HL-60 (cell line): ENCODE results near the gene CCNJL.
A peak's percentile ranks its signal among the peaks of the same experiment; 100 is the strongest.

ENCODE experiments used
- DNase-seq, 2 experiments: peaks; one replicate each; pipeline ENCODE4 v3.0.0-alpha.2; 2010 to 2020; ENCODE audit warnings: low read depth in 1 of 2, low spot score in 1 of 2
- H3K27ac ChIP-seq: fragments of 250-450 bp; sonication (Bioruptor Pico); replicated peaks from 2 replicates; pipeline ENCODE4 v1.5.1; 2020; ENCODE audit warnings: mild to moderate bottlenecking, moderate library complexity
- H3K27me3 ChIP-seq: fragments of 250-450 bp; sonication (Bioruptor Pico); 2 replicates; pipeline ENCODE4 v1.5.1; 2021; ENCODE audit warnings: mild to moderate bottlenecking, moderate library complexity; ENCODE audit not compliant: insufficient read depth, poor library complexity, severe bottlenecking
- H3K4me3 ChIP-seq: replicated peaks from 2 replicates; pipeline ENCODE4 v1.5.1; 2011; ENCODE audit warnings: mild to moderate bottlenecking, control low read depth, low read length; ENCODE audit not compliant: insufficient read depth
- CTCF ChIP-seq: IDR thresholded peaks from one replicate; pipeline ENCODE4 v1.5.1; 2011; ENCODE audit warnings: low read length, control low read depth, inconsistent platforms; ENCODE audit not compliant: insufficient read depth
- GABPA ChIP-seq: IDR thresholded peaks from 2 replicates; pipeline ENCODE4 v1.6.1; 2012; ENCODE audit warnings: low read depth
- POLR2AphosphoS5 ChIP-seq: IDR thresholded peaks from 2 replicates; pipeline ENCODE4 v1.6.1; 2012; ENCODE audit warnings: low read depth
- REST ChIP-seq: IDR thresholded peaks from 2 replicates; pipeline ENCODE4 v1.6.1; 2012; ENCODE audit warnings: low read depth; ENCODE audit not compliant: insufficient replicate concordance
- SPI1 ChIP-seq: IDR thresholded peaks from 2 replicates; pipeline ENCODE4 v1.6.1; 2012; ENCODE audit warnings: low read depth, mild to moderate bottlenecking, borderline replicate concordance

CCNJL gene

GRCh38 chr5:160270704-160271103, 41.7 kb downstream of the CCNJL start:
- Histone ChIP-seq H3K27ac (no peak overlapping the region), H3K27me3 (no peaks in the 10 kb centered on the region), H3K4me3 (no peak overlapping the region)
- no peak for DNase-seq
- TF ChIP-seq POLR2AphosphoS5, result no peak
- no peak for TF ChIP-seq SPI1
- TF ChIP-seq CTCF, result no peak
- no peak for TF ChIP-seq REST
- no peak for TF ChIP-seq GABPA

- no peak overlapping the region for H3K27ac ChIP-seq
- H3K4me3 ChIP-seq, result no peak overlapping the region
- H3K27me3 ChIP-seq, result no peaks in the 10 kb centered on the region
- TF ChIP-seq POLR2AphosphoS5 (peak; percentile 28; the same call in 1 of the 2 replicates), GABPA (no peak), SPI1 (peak; percentile 53; the same call in 1 of the 2 replicates)
- DNase-seq, result peak; percentile 88 to 93
These were observed 43.3 kb downstream of the CCNJL start for GRCh38 chr5:160269017-160269416.

GRCh38 chr5:160268121-160268520, 44.2 kb downstream of the CCNJL start:
- H3K4me3 ChIP-seq, result no peak overlapping the region
- no peak for DNase-seq
- H3K27me3 ChIP-seq, result no peaks in the 10 kb centered on the region
- no peak for TF ChIP-seq REST
- no peak for TF ChIP-seq GABPA
- TF ChIP-seq SPI1, result no peak
- no peak for TF ChIP-seq CTCF
- TF ChIP-seq POLR2AphosphoS5, result no peak
- no peak overlapping the region for H3K27ac ChIP-seq

- Histone ChIP-seq H3K27ac (no peak overlapping the region), H3K27me3 (no peaks in the 10 kb centered on the region), H3K4me3 (no peak overlapping the region)
- no peak for DNase-seq
- TF ChIP-seq SPI1 (no peak), REST (no peak), CTCF (no peak), POLR2AphosphoS5 (no peak), GABPA (no peak)
These were observed 45.5 kb downstream of the CCNJL start for GRCh38 chr5:160266752-160267345.
